PFSK-1 (cell line): ENCODE measurements around the gene TMEM163.

Experiments
- FOXP2 ChIP-seq: optimal IDR thresholded peaks from 2 replicates; pipeline ENCODE3; 2011; ENCODE audit warnings: borderline replicate concordance, control low read depth, inconsistent platforms; ENCODE audit not compliant: insufficient read depth; ENCODE audit errors: extremely low read length, extremely low read depth
- POLR2AphosphoS5 ChIP-seq: IDR thresholded peaks from 2 replicates; pipeline ENCODE4 v1.6.1; 2012; ENCODE audit warnings: low read depth, mild to moderate bottlenecking, control low read depth, low read length, moderate library complexity
- REST ChIP-seq, 2 experiments: IDR thresholded peaks; 2 replicates each; pipeline versions ENCODE4 v1.6.1 to v1.8.0; 2011 to 2012; ENCODE audit warnings: low read depth in 2 of 2, low read length in 2 of 2, control low read depth in 1 of 2, inconsistent platforms in 1 of 2, mild to moderate bottlenecking in 1 of 2, moderate library complexity in 1 of 2; ENCODE audit not compliant: insufficient read depth in 1 of 2

GRCh38 chr2:134640494-134640893 lies 78.3 kb downstream of the TMEM163 start:
- TF ChIP-seq REST (IDR thresholded peaks at IDR 0.05; ENCODE audit: insufficient read depth in 1 of 2, low read depth in 2 of 2, low read length in 2 of 2) (no peak), POLR2AphosphoS5 (no peak), FOXP2 (no peak)
